SK-MEL-5 (cell line): ENCODE data around the gene POLR3E. TPM values are rescaled to one million over a fixed set of nuclear protein-coding genes. Genes with fewer than 3 reads are reported as not detected.

Experiments
- DNase-seq: peaks from one replicate; pipeline ENCODE4 v3.0.0-alpha.2; 2016; ENCODE audit warnings: low read depth, low spot score
- in situ Hi-C: cut with HindIII; loops from 2 replicates; pipeline ENCODE4 v1.10.0; 2016; ENCODE audit warnings: low sequenced_read_pairs, high pct_unique_total_duplicates, low pct_unique_long_range_greater_than_20kb
- total RNA-seq: library from RNA; depleted of rRNA; stranded (reverse); fragments of >200 nt; shearing (Covaris generic); gene quantifications from 2 replicates; pipeline ENCODE4 v1.2.3, GENCODE V29; 2014

The POLR3E gene
- total RNA-seq, 1 experiment from 2014 or later, result 39.3 TPM

DNA sequence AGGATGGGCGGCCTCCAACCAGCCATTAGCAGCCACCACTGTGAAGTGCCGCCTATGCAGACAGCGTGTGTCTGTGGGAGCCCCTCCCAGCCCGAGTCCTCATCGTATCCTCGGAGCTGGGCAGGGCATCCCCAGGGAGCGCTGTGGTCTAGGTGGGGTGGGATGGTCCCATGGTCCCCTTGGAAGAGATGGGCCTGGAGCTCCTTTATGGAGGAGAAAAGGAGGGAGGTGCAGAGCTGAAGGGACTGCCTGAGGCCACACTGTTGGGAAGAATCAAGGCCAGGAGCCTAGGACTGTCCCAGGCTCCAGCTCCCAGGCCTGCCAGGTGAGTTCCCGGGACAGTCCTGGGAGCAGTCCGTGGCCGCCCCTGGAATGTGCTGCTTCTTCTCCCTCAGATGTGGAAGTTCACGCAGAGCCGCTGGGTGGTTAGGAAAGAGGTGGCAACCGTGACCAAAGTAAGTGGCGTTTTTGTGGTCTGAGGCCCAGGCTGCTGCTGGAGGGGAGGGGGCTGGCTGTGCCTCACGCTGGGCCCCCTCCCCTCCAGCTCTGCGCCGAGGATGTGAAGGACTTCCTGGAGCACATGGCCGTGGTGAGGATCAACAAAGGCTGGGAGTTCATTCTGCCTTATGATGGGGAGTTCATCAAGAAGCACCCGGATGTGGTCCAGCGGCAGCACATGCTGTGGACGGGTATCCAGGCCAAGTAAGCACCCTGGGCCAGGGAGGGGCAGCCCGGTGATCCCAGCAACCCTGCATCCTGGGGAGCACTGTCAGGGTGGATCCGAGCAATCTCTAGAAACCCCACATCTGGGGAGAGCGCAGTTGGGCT, 27.0 kb downstream of the POLR3E start:
- in situ Hi-C loops, result no loop called here

GRCh38 chr16:22324787-22325597, 27.8 kb downstream of the POLR3E start:
- in situ Hi-C loops, result no loop called here
- DNase-seq, result no peak

More for the DNA sequence above, 27.0 kb downstream of the POLR3E start:
- DNase-seq, result no peak

- in situ Hi-C loops, result no loop called here
- no peak for DNase-seq
Observed at GRCh38 chr16:22325598-22326368, 28.6 kb downstream of the POLR3E start.

DNA sequence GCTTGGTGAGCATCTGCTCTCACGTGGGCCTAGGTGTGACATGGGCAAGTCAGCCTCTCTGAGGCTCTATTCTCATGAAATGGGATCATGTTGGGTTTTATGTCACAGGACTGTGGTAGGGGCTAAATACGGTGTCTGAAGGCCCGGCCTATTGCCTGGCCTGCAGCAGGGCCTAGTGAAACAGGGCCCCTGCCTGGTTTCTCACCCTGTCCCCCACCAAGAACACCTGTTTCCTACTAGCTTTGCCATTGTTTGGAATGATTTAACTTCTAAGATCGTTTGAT, 29.1 kb downstream of the POLR3E start:
- DNase-seq, result no peak
- in situ Hi-C loops, result no loop called here

GRCh38 chr16:22326771-22327445, 29.7 kb downstream of the POLR3E start:
- no peak for DNase-seq
- in situ Hi-C loops, result no loop called here

- no peak for DNase-seq
- in situ Hi-C loops, result no loop called here
Observed at GRCh38 chr16:22327446-22327775, 30.2 kb downstream of the POLR3E start.

GRCh38 chr16:22328081-22328725, 31.0 kb downstream of the POLR3E start:
- no peak for DNase-seq
- in situ Hi-C loops, result no loop called here

GRCh38 chr16:22329199-22329695, 32.0 kb downstream of the POLR3E start:
- DNase-seq, result no peak
- in situ Hi-C loops, result no loop called here

DNA sequence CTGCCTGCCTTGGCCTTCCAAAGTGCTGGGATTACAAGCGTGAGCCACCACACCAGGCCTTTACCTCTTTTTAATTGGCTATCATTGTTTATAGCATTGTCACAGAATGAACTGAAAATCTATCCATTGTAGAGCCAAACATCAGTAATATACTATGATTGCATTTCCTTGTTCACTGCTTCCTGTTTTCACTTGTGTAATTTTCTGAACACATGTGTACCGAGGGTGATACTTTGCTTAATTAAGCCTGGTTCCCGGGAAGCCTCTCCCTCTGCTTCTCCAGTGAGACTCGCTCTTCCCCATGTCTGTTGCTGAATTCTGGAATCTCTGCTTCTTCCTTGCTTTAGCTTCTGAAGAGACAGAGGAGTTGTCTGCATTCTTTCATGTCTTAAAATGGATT, 33.1 kb downstream of the POLR3E start:
- DNase-seq, result no peak
- in situ Hi-C loops, result no loop called here

GRCh38 chr16:22333457-22333994, 36.3 kb downstream of the POLR3E start:
- in situ Hi-C loops, result no loop called here
- no peak for DNase-seq

DNA sequence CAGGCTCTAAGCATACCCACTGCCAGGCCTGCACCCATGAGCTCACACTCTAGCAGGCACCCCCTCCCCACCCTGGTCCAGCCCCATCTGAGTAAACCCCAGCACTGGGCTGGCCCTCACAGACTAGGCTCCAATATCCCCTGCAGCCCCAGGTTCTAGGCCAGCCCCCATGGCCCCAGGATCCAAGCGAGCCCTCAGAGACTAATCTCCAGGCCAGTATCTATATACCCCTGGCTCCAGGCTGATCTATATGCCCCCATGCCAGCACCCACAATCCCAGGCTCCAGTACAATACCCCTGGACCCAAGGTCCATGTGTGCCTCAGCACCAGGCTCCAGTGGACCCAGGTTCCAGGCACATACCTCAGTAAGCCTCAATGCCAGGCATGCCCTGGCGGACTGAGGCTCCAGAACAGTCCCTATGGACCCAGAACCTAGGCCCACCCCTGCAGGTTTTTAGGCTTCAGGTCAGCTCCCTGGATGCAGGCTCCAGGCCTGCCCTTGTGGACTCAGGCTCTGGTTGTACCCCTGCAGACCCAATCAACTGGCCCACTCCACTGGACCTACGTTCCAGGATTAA, 38.5 kb downstream of the POLR3E start:
- DNase-seq, result no peak
- in situ Hi-C loops, result no loop called here

DNA sequence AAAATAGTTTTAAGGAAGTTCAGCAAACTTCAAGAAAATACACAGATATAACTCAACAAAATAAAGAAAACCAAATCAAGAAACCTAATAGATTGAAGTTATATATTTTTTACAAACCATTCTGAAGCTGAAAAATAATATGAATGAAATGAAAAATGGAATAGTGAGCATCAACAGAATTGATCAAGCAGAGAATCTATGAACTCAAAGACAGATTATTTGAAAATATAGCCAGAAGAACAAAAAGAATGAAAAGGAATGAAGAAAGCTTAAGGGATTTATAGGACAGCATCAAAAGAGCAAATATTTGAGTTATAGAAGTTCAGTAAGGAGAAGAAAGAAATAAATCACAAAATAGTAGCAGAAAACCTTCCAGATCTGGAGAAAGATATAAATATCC, 39.4 kb downstream of the POLR3E start:
- in situ Hi-C loops, result no loop called here
- DNase-seq, result no peak

DNA sequence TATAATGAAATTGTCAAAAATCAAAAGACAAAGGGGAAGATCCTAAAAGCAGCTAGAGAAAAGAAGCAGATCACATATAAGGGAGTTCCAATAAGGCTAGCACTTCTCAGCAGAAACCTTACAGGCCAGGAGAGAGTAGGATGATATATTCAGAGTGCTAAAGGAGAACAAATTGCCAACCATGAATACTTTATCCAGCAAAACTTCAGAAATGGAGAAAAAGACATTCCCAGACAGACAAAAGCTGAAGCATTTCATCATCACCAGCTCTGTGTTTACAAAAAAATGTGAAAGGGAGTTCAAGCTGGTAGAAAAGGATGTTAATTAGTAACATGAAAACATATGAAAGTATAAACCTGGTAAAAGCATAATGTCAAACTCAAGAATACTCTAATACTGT, 39.8 kb downstream of the POLR3E start:
- no peak for DNase-seq
- in situ Hi-C loops, result no loop called here

DNA sequence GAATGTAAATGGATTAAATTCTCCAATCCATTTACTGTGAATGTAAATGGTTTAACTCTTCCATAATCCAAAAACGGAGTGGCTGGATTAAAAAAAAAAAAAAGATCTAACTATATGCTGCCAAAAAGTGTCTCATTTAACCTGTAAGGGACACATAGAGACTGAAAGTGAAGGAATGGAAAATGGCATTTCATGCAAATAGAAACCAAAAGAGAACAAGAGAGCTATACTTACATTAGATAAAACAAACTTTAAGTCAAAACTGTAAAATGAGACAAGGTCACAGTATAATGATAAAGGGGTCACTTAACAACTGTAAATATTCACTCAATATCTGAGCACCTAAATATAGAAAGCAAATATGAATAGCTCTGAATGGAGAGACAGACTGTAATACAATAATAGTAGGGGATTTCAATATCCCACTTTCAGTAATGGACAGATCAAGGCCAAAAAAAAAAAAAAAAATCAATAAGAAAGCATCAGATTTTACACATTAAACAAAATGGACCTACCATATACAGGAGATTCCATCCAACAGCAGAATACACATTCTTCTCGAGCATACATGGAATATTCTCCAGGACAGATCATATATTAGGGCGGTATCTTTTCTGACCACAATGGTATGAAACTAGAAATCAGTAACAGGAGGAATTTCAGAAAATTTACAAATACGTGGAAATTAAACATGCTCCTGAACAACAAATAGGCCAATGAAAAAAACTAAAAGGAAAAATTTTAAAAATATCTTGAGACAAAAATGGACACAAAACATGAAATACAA, 40.8 kb downstream of the POLR3E start:
- DNase-seq, result no peak
- in situ Hi-C loops, result no loop called here

DNA sequence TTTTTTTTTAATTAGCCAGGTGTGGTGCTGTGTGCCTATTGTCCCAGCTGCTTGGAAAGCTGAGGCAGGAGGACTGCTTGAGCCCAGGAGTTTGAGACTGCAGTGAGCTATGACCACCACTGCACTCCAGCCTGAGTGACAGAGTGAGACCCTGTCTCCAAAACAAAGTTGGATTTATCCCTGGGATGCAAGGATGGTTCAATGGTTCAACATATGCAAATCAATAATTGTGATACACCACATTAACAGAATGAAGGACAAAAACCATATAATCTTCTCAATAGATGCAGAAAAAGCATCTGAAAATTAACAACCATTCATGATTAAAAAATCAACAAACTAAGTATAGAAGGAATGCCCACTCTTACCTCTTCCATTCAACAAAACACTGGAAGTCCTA, 43.7 kb downstream of the POLR3E start:
- in situ Hi-C loops, result no loop called here
- no peak for DNase-seq

- no peak for DNase-seq
- in situ Hi-C loops, result no loop called here
Observed at GRCh38 chr16:22342082-22342481, 44.9 kb downstream of the POLR3E start.
